MM.1S (cell line): ENCODE results near the gene ANKEF1.
"Not testable (repeated sequence)": the region's sequence is repeated elsewhere in the genome, so short reads cannot be mapped to it uniquely, and the experiment has no call there.

ENCODE experiments used
- DNase-seq: peaks from one replicate; pipeline ENCODE4 v3.0.0-alpha.2; 2015
- H2AFZ ChIP-seq: fragments of 300-600 bp; sonication (generic); 2 replicates; pipeline ENCODE4 v1.6.0; 2016; ENCODE audit warnings: antibody characterized with exemption, low read length
- H3F3A ChIP-seq: fragments of 300-600 bp; sonication (generic); 2 replicates; pipeline ENCODE4 v1.6.1; 2016; ENCODE audit warnings: mild to moderate bottlenecking, antibody characterized with exemption, low read length, moderate library complexity, mixed read lengths; ENCODE audit not compliant: insufficient read depth
- H3K27ac ChIP-seq: fragments of 300-600 bp; sonication (generic); 2 replicates; pipeline ENCODE4 v1.5.1; 2016; ENCODE audit warnings: mild to moderate bottlenecking, low read length
- H3K27me3 ChIP-seq: fragments of 300-600 bp; sonication (generic); replicated peaks from 2 replicates; pipeline ENCODE4 v1.6.0; 2016; ENCODE audit warnings: low read length; ENCODE audit not compliant: insufficient read depth
- H3K36me3 ChIP-seq: fragments of 300-600 bp; sonication (generic); replicated peaks from 2 replicates; pipeline ENCODE4 v1.6.1; 2016; ENCODE audit warnings: mild to moderate bottlenecking, low read length, mixed read lengths; ENCODE audit not compliant: insufficient read depth
- H3K4me1 ChIP-seq: fragments of 300-600 bp; sonication (generic); 2 replicates; pipeline ENCODE4 v1.6.1; 2016; ENCODE audit warnings: low read length, mixed read lengths
- H3K4me2 ChIP-seq: fragments of 300-600 bp; sonication (generic); 2 replicates; pipeline ENCODE4 v1.6.0; 2016; ENCODE audit warnings: low read depth, low read length
- H3K4me3 ChIP-seq: fragments of 300-600 bp; sonication (generic); 2 replicates; pipeline ENCODE4 v1.5.1; 2016; ENCODE audit warnings: low read length, mixed read lengths
- H3K79me2 ChIP-seq: fragments of 300-600 bp; sonication (generic); 2 replicates; pipeline ENCODE4 v1.6.1; 2016; ENCODE audit warnings: mixed run types, low read length, mixed read lengths
- H3K9ac ChIP-seq: fragments of 300-600 bp; sonication (generic); 2 replicates; pipeline ENCODE4 v1.6.1; 2016; ENCODE audit warnings: low read length, mixed read lengths
- H3K9me2 ChIP-seq: fragments of 300-600 bp; sonication (generic); replicated peaks from 2 replicates; pipeline ENCODE4 v1.6.1; 2016; ENCODE audit warnings: mild to moderate bottlenecking, low read length, mixed read lengths; ENCODE audit not compliant: insufficient read depth
- H3K9me3 ChIP-seq: fragments of 300-600 bp; sonication (generic); replicated peaks from 2 replicates; pipeline ENCODE4 v1.6.1; 2016; ENCODE audit warnings: mild to moderate bottlenecking, low read length, mixed read lengths; ENCODE audit not compliant: insufficient read depth
- H4K20me1 ChIP-seq: fragments of 300-600 bp; sonication (generic); 2 replicates; pipeline ENCODE4 v1.6.1; 2016; ENCODE audit warnings: mild to moderate bottlenecking, low read length, moderate library complexity, mixed read lengths; ENCODE audit not compliant: insufficient read depth
- CTCF ChIP-seq: fragments of 300-600 bp; sonication (generic); IDR thresholded peaks from 2 replicates; pipeline ENCODE4 v1.5.1; 2016; ENCODE audit warnings: antibody characterized with exemption, low read length, mixed read lengths
- EZH2 ChIP-seq: fragments of 300-600 bp; sonication (generic); optimal IDR thresholded peaks from 2 replicates; pipeline ENCODE3; 2017; ENCODE audit warnings: low read depth, mild to moderate bottlenecking, antibody characterized with exemption, low read length, mixed read lengths
- EZH2phosphoT487 ChIP-seq: fragments of 300-600 bp; sonication (generic); IDR thresholded peaks from 2 replicates; pipeline ENCODE4 v1.6.1; 2018; ENCODE audit warnings: antibody characterized with exemption, low read length

ANKEF1 gene

DNA sequence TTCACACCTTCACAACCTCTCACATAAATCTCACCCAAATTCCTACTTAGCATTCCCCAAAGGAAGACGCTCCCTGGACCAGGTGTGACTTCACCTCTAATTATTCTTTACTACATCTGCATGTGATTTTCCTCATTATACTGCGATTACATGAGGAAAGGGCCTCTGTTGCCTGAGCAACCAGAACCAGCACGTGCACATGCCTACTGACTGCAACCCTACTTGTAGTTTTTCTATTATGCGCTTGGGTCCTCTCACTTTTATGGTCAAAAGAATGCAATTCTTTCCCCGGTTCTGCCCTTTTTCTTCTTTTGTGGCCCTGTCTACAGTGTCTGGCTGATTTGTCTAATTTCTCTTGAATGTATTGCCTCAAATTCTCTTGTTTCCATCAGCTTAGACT, 20.4 kb upstream of the ANKEF1 start:
- no peak for DNase-seq
- Histone ChIP-seq H3K36me3 (no peaks in the 10 kb centered on the region), H4K20me1 (no peaks in the 10 kb centered on the region), H3K27me3 (no peaks in the 10 kb centered on the region), H3K4me1 (no peaks in the 10 kb centered on the region), H3K9me2 (no peaks in the 10 kb centered on the region), H3K9ac (no peak overlapping the region), H3K4me2 (no peak overlapping the region), H3F3A (no peaks in the 10 kb centered on the region), H2AFZ (no peak overlapping the region), H3K4me3 (no peak overlapping the region), H3K9me3 (no peaks in the 10 kb centered on the region), H3K27ac (no peak overlapping the region), H3K79me2 (no peaks in the 10 kb centered on the region)
- TF ChIP-seq EZH2: no peak
- TF ChIP-seq CTCF: no peak
- TF ChIP-seq EZH2phosphoT487: no peak

DNA sequence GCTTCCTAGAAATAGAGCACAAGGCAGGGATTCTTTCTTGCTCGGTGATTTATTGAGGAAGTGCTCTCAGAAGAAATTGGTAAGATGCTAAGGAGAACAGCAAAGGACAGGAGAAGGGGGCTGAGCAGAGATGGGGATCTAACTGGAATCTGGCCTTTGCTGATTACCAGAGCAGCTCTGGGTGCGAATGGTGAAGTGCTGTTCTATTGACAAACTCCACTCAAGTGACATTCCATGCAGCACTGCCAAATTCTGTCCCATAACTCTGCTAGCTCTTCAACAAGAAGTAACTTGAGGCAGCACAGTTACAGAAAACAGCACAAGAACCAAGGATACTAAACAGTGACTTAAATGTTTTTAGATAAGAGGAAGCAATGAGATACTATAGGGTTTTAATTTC, 13.8 kb upstream of the ANKEF1 start:
- Histone ChIP-seq H3K4me2 (no peak overlapping the region), H3K4me3 (no peak overlapping the region), H4K20me1 (no peaks in the 10 kb centered on the region), H3F3A (no peaks in the 10 kb centered on the region), H3K79me2 (no peaks in the 10 kb centered on the region), H3K27me3 (no peaks in the 10 kb centered on the region), H3K27ac (no peak overlapping the region), H2AFZ (no peak overlapping the region), H3K9me3 (no peaks in the 10 kb centered on the region), H3K4me1 (no peaks in the 10 kb centered on the region), H3K36me3 (no peaks in the 10 kb centered on the region), H3K9me2 (no peaks in the 10 kb centered on the region), H3K9ac (no peak overlapping the region)
- TF ChIP-seq CTCF: no peak
- no peak for TF ChIP-seq EZH2phosphoT487
- no peak for TF ChIP-seq EZH2
- no peak for DNase-seq

- no peak for TF ChIP-seq EZH2
- no peak for DNase-seq
- H2AFZ ChIP-seq: no peak overlapping the region
- H3K27ac ChIP-seq: no peak overlapping the region
- no peak overlapping the region for H3K4me2 ChIP-seq
- no peaks in the 10 kb centered on the region for H3K9me3 ChIP-seq
- no peaks in the 10 kb centered on the region for H3K4me1 ChIP-seq
- H3K9me2 ChIP-seq: no peaks in the 10 kb centered on the region
- H4K20me1 ChIP-seq: no peaks in the 10 kb centered on the region
- no peak overlapping the region for H3K9ac ChIP-seq
- no peaks in the 10 kb centered on the region for H3F3A ChIP-seq
- H3K4me3 ChIP-seq: no peak overlapping the region
- H3K79me2 ChIP-seq: no peaks in the 10 kb centered on the region
- H3K27me3 ChIP-seq: no peaks in the 10 kb centered on the region
- no peaks in the 10 kb centered on the region for H3K36me3 ChIP-seq
These were observed 12.2 kb upstream of the ANKEF1 start for GRCh38 chr20:10022625-10023024.

GRCh38 chr20:10023911-10024310, 10.9 kb upstream of the ANKEF1 start:
- Histone ChIP-seq H3K36me3 (no peaks in the 10 kb centered on the region), H3K9ac (no peak overlapping the region), H3K4me3 (no peak overlapping the region), H2AFZ (no peak overlapping the region), H3K4me2 (no peak overlapping the region), H3K9me3 (no peaks in the 10 kb centered on the region), H4K20me1 (no peaks in the 10 kb centered on the region), H3K27me3 (no peaks in the 10 kb centered on the region), H3K9me2 (no peaks in the 10 kb centered on the region), H3K79me2 (no peaks in the 10 kb centered on the region), H3K4me1 (no peaks in the 10 kb centered on the region), H3K27ac (no peak overlapping the region), H3F3A (no peaks in the 10 kb centered on the region)
- DNase-seq: no peak
- TF ChIP-seq EZH2phosphoT487 (no peak), EZH2 (no peak), CTCF (no peak)

DNA sequence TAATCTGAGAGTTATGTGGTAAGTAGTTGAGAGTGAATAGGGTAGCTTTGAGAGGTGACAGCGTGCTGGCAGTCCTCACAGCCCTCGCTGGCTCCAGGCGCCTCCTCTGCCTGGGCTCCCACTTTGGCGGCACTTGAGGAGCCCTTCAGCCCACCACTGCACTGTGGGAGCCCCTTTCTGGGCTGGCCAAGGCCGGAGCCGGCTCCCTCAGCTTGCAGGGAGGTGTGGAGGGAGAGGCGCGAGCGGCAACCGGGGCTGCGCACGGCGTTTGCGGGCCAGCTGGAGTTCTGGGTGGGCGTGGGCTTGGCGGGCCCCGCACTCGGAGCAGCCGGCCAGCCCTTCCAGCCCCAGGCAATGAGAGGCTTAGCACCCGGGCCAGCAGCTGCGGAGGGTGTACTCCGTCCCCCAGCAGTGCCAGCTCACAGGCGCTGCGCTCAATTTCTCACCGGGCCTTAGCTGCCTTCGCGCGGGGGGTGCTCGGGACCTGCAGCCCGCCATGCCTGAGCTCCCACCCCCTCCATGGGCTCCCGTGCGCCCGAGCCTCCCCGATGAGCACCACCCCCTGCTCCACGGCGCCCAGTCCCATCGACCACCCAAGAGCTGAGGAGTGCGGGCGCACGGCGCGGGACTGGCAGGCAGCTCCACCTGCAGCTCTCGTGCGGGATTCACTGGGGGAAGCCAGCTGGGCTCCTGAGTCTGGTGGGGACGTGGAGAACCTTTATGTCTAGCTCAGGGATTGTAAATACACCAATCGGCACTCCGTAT, 3.2 kb upstream of the ANKEF1 start:
- H3K4me2 ChIP-seq, H3K36me3 ChIP-seq, DNase-seq, H3F3A ChIP-seq, H3K27ac ChIP-seq, H3K4me3 ChIP-seq, H3K9me2 ChIP-seq, H3K9me3 ChIP-seq, H3K27me3 ChIP-seq, H3K9ac ChIP-seq, H3K4me1 ChIP-seq, H4K20me1 ChIP-seq, H2AFZ ChIP-seq: not testable (repeated sequence)
- H3K79me2 ChIP-seq: peaks cover 13% of the 10 kb centered on the region; the same call in 1 of the 2 replicates
